Endodermal cell (in vitro differentiated cells): Measurements from ENCODE around the gene SLC24A4. TPM values are rescaled to one million over a fixed set of nuclear protein-coding genes. Genes with fewer than 3 reads are reported as not detected.

Experiments
- DNase-seq: peaks from one replicate; pipeline ENCODE4 v3.0.0-alpha.2; 2017
- H3K27ac ChIP-seq: 2 replicates; pipeline ENCODE4 v1.5.1; 2013; ENCODE audit warnings: mild to moderate bottlenecking, low read depth, low read length, moderate library complexity
- H3K27me3 ChIP-seq: 2 replicates; pipeline ENCODE4 v1.6.1; 2013; ENCODE audit warnings: mild to moderate bottlenecking, low read length, moderate library complexity; ENCODE audit not compliant: insufficient read depth, control insufficient read depth, poor library complexity, severe bottlenecking
- H3K36me3 ChIP-seq: 2 replicates; pipeline ENCODE4 v1.7.0; 2013; ENCODE audit warnings: mild to moderate bottlenecking, low read length, moderate library complexity; ENCODE audit not compliant: control insufficient read depth, insufficient read depth
- H3K4me1 ChIP-seq: one replicate; pipeline ENCODE4 v1.7.0; 2013; ENCODE audit warnings: low read length; ENCODE audit not compliant: control insufficient read depth, insufficient read depth
- H3K4me3 ChIP-seq: 2 replicates; pipeline ENCODE4 v1.5.1; 2013; ENCODE audit warnings: mild to moderate bottlenecking, low read length, moderate library complexity
- H3K9ac ChIP-seq: 2 replicates; pipeline ENCODE4 v1.6.1; 2013; ENCODE audit warnings: mild to moderate bottlenecking, low read length, moderate library complexity; ENCODE audit not compliant: poor library complexity, severe bottlenecking; ENCODE audit errors: extremely low read depth
- H3K9me3 ChIP-seq: 2 replicates; pipeline ENCODE4 v1.6.1; 2013; ENCODE audit warnings: mild to moderate bottlenecking, low read length, moderate library complexity; ENCODE audit not compliant: control insufficient read depth
- H3K27ac Mint-ChIP-seq: 2 replicates; pipeline ENCODE4 v1.8.0; 2020; ENCODE audit warnings: mixed read lengths
- H3K27me3 Mint-ChIP-seq: 2 replicates; pipeline ENCODE4 v1.8.0; 2021; ENCODE audit warnings: mild to moderate bottlenecking, mixed read lengths; ENCODE audit not compliant: insufficient read depth
- H3K36me3 Mint-ChIP-seq: 2 replicates; pipeline ENCODE4 v1.8.0; 2020; ENCODE audit warnings: low read depth, mixed read lengths
- H3K4me1 Mint-ChIP-seq: 2 replicates; pipeline ENCODE4 v1.8.0; 2020; ENCODE audit warnings: mixed read lengths
- H3K4me3 Mint-ChIP-seq: 2 replicates; pipeline ENCODE4 v1.8.0; 2020; ENCODE audit warnings: mild to moderate bottlenecking, moderate library complexity, mixed read lengths
- H3K9me3 Mint-ChIP-seq: 2 replicates; pipeline ENCODE4 v1.8.0; 2020; ENCODE audit warnings: mild to moderate bottlenecking, mixed read lengths
- CTCF ChIP-seq: fragments of 200-600 bp; sonication (generic); conservative IDR thresholded peaks from 2 replicates; pipeline ENCODE4 v1.5.0; 2021; ENCODE audit warnings: antibody characterized with exemption, mild to moderate bottlenecking
- WGBS, 2 experiments: methylation state at CpG; one replicate each; pipeline versions ENCODE4 v1.1.5 to v1.1.7; 2013; ENCODE audit warnings: missing lambda C conversion rate in 2 of 2, mixed read lengths in 1 of 2; ENCODE audit not compliant: insufficient coverage in 1 of 2, insufficient read length in 1 of 2; 5-methylcytosine and 5-hydroxymethylcytosine counted together
- total RNA-seq, 2 donors: library from RNA; stranded (reverse); fragmentation: NEBNext Ultra II Directional in 1 of 2; extraction: Animal tissue kit (Norgen Biotek cat#: 25700) in 1 of 2; gene quantifications; 2 replicates in 1 of 2; 3 replicates in 1 of 2; pipeline ENCODE4 v1.2.1, GENCODE V29; 2021

Gene SLC24A4
- total RNA-seq, 2 donors from 2014 or later, result 0.09 to 0.29 TPM

- no peak overlapping the region for H3K4me3 ChIP-seq
- H3K4me1 ChIP-seq, result peaks cover 2% of the 10 kb centered on the region
- H3K9ac ChIP-seq, result no peak overlapping the region
- H3K27ac Mint-ChIP-seq, result no peak overlapping the region
- no peaks in the 10 kb centered on the region for H3K9me3 ChIP-seq
- peaks cover 7% of the 10 kb centered on the region for H3K27me3 ChIP-seq
- H3K36me3 ChIP-seq, result no peaks in the 10 kb centered on the region
- H3K4me3 Mint-ChIP-seq, result no peak overlapping the region
- no peaks in the 10 kb centered on the region for H3K36me3 Mint-ChIP-seq
- peak; percentile 86 for DNase-seq
- 75 to 77% methylated on average over 20 to 23 of the region's 23 CpGs for WGBS, 2 experiments
- peak; percentile 89 for TF ChIP-seq CTCF
- peaks cover 5% of the 10 kb centered on the region for H3K4me1 Mint-ChIP-seq
- H3K9me3 Mint-ChIP-seq, result no peaks in the 10 kb centered on the region
- no peak overlapping the region for H3K27ac ChIP-seq
- peaks cover 7% of the 10 kb centered on the region for H3K27me3 Mint-ChIP-seq
Observed at GRCh38 chr14:92456215-92457015, 133.4 kb downstream of the SLC24A4 start.

- Histone ChIP-seq H3K27ac (no peak overlapping the region), H3K9ac (no peak overlapping the region), H3K9me3 (no peaks in the 10 kb centered on the region), H3K4me3 (no peak overlapping the region), H3K4me1 (no peaks in the 10 kb centered on the region), H3K27me3 (peaks cover 7% of the 10 kb centered on the region), H3K36me3 (no peaks in the 10 kb centered on the region)
- no peak overlapping the region for H3K4me3 Mint-ChIP-seq
- peak; percentile 0 for TF ChIP-seq CTCF
- H3K4me1 Mint-ChIP-seq, result no peaks in the 10 kb centered on the region
- H3K36me3 Mint-ChIP-seq, result no peaks in the 10 kb centered on the region
- no peak for DNase-seq
- no peak overlapping the region for H3K27ac Mint-ChIP-seq
- no peaks in the 10 kb centered on the region for H3K9me3 Mint-ChIP-seq
- H3K27me3 Mint-ChIP-seq, result peaks cover 6% of the 10 kb centered on the region
- WGBS, 2 experiments, result 79 to 89% methylated on average over 4 to 5 of the region's 5 CpGs
Observed at GRCh38 chr14:92457016-92457565, 134.1 kb downstream of the SLC24A4 start.

GRCh38 chr14:92458136-92459029 lies 135.4 kb downstream of the SLC24A4 start:
- Mint-ChIP-seq H3K36me3 (no peaks in the 10 kb centered on the region), H3K4me1 (no peaks in the 10 kb centered on the region), H3K9me3 (no peaks in the 10 kb centered on the region), H3K27ac (no peak overlapping the region), H3K4me3 (no peak overlapping the region), H3K27me3 (peaks cover 3% of the 10 kb centered on the region)
- 90 to 91% methylated on average over 10 to 17 of the region's 17 CpGs for WGBS, 2 experiments
- H3K4me3 ChIP-seq, result no peak overlapping the region
- no peak overlapping the region for H3K27ac ChIP-seq
- no peaks in the 10 kb centered on the region for H3K4me1 ChIP-seq
- no peak for DNase-seq
- no peaks in the 10 kb centered on the region for H3K36me3 ChIP-seq
- H3K9me3 ChIP-seq, result no peaks in the 10 kb centered on the region
- no peak for TF ChIP-seq CTCF
- H3K27me3 ChIP-seq, result no peaks in the 10 kb centered on the region
- no peak overlapping the region for H3K9ac ChIP-seq
